Adrenal gland (tissue), 12 donors: ENCODE measurements around the gene RFC1. TPM values are rescaled to one million over a fixed set of nuclear protein-coding genes. Genes with fewer than 3 reads are reported as not detected.
A peak's percentile ranks its signal among the peaks of the same experiment; 100 is the strongest.

Source experiments
- DNase-seq, 7 donors: peaks; one replicate each; pipeline ENCODE4 v3.0.0-alpha.2; 2019 to 2020
- H3K27ac ChIP-seq, 5 donors: fragments of 200-600 bp; sonication (generic) in 4 of 5; 1 replicate in 3 of 5; 2 replicates in 2 of 5; pipeline versions ENCODE4 v1.5.1 to v1.8.0; 2016 to 2020; ENCODE audit warnings: mild to moderate bottlenecking in 1 of 5
- H3K27me3 ChIP-seq: fragments of 200-600 bp; 2 replicates; pipeline ENCODE4 v1.8.0; 2021
- H3K36me3 ChIP-seq, 2 donors: fragments of 200-600 bp; replicated peaks in 1 of 2; 1 replicate in 1 of 2; 2 replicates in 1 of 2; pipeline versions ENCODE4 v1.5.1 to v1.8.0; 2018 to 2022
- H3K4me1 ChIP-seq, 2 donors: fragments of 200-600 bp; replicated peaks in 1 of 2; 1 replicate in 1 of 2; 2 replicates in 1 of 2; pipeline versions ENCODE4 v1.5.1 to v1.8.0; 2018 to 2021
- H3K4me3 ChIP-seq, 4 donors: fragments of 200-600 bp; sonication (generic) in 3 of 4; one replicate each; pipeline ENCODE4 v1.5.1; 2016 to 2018
- H3K9me3 ChIP-seq, 3 donors: fragments of 200-600 bp; sonication (generic) in 1 of 3; replicated peaks in 1 of 3; 1 replicate in 2 of 3; 2 replicates in 1 of 3; pipeline versions ENCODE4 v1.5.1 to v1.8.0; 2016 to 2021
- POLR2A ChIP-seq, 2 donors: fragments of 450-650 bp; IDR thresholded peaks; one replicate each; pipeline ENCODE4 v1.6.1; 2017; ENCODE audit warnings: antibody characterized with exemption in 2 of 2, mild to moderate bottlenecking in 2 of 2, moderate library complexity in 1 of 2
- WGBS, 4 donors: extraction: QIAGEN DNeasy Blood & Tissue Kit in 2 of 4; methylation state at CpG; one replicate each; pipeline versions ENCODE4 v1.1.5 to v1.1.7; 2013 to 2017; 5-methylcytosine and 5-hydroxymethylcytosine counted together
- intact Hi-C, 2 donors: fragments of 100-400 bp; cut with DNase I; formaldehyde crosslinking; loops; one replicate each; pipeline versions ENCODE4 v1.14.1 to v1.15.0; 2022 to 2023
- polyA plus RNA-seq, 3 donors: library from polyadenylated mRNA; stranded (reverse); fragments of 200-250 nt in 2 of 3; fragments of 350-450 nt in 1 of 3; fragmentation: Illumina TruSeq in 1 of 3; extraction: RNeasy Lipid Tissue Mini Kit (QIAGEN cat#74804) in 1 of 3; gene quantifications; one replicate each; pipeline ENCODE4 v1.2.3, GENCODE V29; 2013 to 2014
- total RNA-seq, 9 donors: library from RNA; depleted of rRNA in 4 of 9; stranded (reverse); fragments of >200 nt in 4 of 9; fragments of 120-200 nt in 1 of 9; fragmentation: NEBNext Ultra II Directional in 1 of 9; extraction: Animal tissue kit (Norgen Biotek cat#: 25700) in 1 of 9; gene quantifications; one replicate each; pipeline versions ENCODE4 v1.1.0 to v1.2.4, GENCODE V29; 2013 to 2023
- TF ChIP-seq, protein P1 (sequence below), 6 experiments: fragments of 450-650 bp in 4 of 6; fragments of 200-600 bp in 2 of 6; sonication (generic) in 1 of 6; IDR thresholded peaks; 1 replicate in 5 of 6; 2 replicates in 1 of 6; pipeline versions ENCODE4 v1.5.1 to v1.8.0; 2016 to 2021; ENCODE audit warnings: antibody characterized with exemption in 6 of 6, mild to moderate bottlenecking in 2 of 6, moderate library complexity in 1 of 6
- donor health status: healthy with polysubstance abuse.
- donor health status: Bipolar disorder and iron deficiency.
- donor health status: DM: yes; HTN: yes; CAD: no.
- donor health status: DM: no; HTN: no; CAD: no.
- donor health status: DM: no; HTN: no; CAD: no.
- donor health status: DM: yes; HTN: yes; CAD: no.

The RFC1 gene
- total and polyA plus RNA-seq, 12 donors = 13.0 to 137 (median 52.6) TPM

DNA sequence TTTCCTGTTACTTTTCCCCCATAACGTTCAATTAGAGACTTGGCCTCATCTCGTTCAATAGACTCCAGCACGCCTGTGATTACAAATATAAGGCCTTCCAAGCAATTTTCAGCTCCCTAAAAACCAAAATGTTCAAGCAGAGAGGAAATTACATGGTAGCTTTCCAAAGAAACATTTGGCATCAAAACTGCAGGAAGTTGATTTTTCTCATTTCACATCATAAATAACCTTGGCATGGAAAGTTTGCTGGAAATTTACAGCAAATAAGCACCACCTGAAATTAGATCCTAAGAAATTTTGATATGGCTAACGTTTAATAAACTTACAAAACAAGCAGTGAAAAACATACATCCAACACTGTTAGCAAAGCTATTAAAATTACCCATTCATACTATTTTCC lies 53.3 kb downstream of the RFC1 start:
- Histone ChIP-seq H3K4me1 (peaks cover 12 to 13% of the 10 kb centered on the region in 2 donors), H3K27me3 (no peaks in the 10 kb centered on the region), H3K36me3 (peaks cover 0 to 40% of the 10 kb centered on the region in 2 donors), H3K4me3 (no peak overlapping the region), H3K9me3 (no peaks in the 10 kb centered on the region), H3K27ac (peak overlapping the region; percentile 36 to 88 (median 64))
- TF ChIP-seq POLR2A (IDR thresholded peaks at IDR 0.05) = no peak
- TF ChIP-seq, protein P1, sequence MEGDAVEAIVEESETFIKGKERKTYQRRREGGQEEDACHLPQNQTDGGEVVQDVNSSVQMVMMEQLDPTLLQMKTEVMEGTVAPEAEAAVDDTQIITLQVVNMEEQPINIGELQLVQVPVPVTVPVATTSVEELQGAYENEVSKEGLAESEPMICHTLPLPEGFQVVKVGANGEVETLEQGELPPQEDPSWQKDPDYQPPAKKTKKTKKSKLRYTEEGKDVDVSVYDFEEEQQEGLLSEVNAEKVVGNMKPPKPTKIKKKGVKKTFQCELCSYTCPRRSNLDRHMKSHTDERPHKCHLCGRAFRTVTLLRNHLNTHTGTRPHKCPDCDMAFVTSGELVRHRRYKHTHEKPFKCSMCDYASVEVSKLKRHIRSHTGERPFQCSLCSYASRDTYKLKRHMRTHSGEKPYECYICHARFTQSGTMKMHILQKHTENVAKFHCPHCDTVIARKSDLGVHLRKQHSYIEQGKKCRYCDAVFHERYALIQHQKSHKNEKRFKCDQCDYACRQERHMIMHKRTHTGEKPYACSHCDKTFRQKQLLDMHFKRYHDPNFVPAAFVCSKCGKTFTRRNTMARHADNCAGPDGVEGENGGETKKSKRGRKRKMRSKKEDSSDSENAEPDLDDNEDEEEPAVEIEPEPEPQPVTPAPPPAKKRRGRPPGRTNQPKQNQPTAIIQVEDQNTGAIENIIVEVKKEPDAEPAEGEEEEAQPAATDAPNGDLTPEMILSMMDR (IDR thresholded peaks at IDR 0.05) = no peak
- WGBS, 4 donors = 32 to 37% (median 32%) methylated on average over 4 of the region's 4 CpGs
- DNase-seq = no peak
- intact Hi-C loops = no loop called here

DNA sequence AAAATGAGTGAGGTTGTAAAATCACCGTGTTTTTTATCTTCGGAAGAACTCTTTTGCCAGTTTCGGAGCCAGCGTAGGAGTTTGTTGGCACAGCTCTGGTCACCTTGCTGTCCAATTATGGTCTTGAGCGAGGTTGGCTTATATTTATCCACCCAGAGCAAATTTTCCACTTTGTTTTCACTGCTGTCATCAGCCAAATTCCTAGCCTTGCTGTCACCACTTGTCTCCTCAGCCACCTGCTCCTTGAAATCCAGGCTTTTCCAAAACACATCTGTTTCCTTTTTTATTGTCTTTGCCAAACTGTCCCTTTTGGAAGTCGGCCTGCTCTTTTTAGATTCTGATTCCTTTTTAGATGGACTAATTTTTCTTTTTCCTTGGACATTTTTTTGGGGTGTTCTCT lies 57.6 kb downstream of the RFC1 start:
- no peak for DNase-seq
- Histone ChIP-seq H3K9me3 (no peaks in the 10 kb centered on the region), H3K4me1 (peaks cover 11 to 15% of the 10 kb centered on the region in 2 donors), H3K36me3 (peaks cover 0 to 47% of the 10 kb centered on the region in 2 donors), H3K27me3 (no peaks in the 10 kb centered on the region), H3K27ac (peak overlapping the region in 1 of 5 donors; percentile 3), H3K4me3 (no peak overlapping the region)
- TF ChIP-seq, protein P1 (IDR thresholded peaks at IDR 0.05) = no peak
- no peak for TF ChIP-seq POLR2A (IDR thresholded peaks at IDR 0.05)
- WGBS, 4 donors = 83 to 93% (median 85%) methylated on average over 6 of the region's 6 CpGs
- intact Hi-C loops = no loop called here

DNA sequence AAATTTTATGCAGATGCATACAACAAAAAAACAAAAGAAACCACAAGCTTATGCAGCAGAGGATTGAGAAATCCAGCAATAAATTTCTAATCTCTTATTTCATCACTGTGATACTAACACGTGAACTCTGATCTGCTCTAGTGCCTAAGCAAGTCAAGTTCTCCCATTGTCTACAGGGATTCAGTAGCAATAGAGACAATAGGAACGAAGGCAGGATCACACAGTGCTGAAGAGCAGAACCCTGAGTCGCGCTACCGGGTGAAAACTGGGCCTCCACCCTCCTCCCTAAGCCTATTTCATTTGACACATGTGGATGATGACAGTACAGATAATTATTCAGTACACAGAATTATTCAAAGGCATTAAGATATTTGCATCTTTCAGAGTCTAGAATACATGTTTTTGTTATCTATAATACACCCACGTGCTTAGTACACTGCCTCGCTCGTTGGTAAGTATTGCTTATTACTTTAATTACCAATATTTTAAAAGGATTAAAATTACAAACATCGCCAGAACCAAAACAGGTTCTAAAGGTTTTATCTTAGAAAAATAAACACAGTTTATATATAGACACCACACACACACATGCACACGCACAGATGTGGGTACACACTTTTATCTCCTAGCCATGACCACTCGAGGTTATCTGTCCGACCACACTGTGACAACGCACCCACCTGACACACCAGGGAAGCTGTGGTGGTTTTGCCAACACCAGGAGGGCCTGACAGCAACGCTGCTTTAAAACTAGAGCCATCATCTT lies 60.1 kb downstream of the RFC1 start:
- 76 to 87% (median 83%) methylated on average over 14 of the region's 14 CpGs for WGBS, 4 donors
- Histone ChIP-seq H3K27me3 (no peaks in the 10 kb centered on the region), H3K27ac (no peak overlapping the region), H3K4me3 (no peak overlapping the region), H3K4me1 (peaks cover 0 to 3% of the 10 kb centered on the region in 2 donors), H3K9me3 (no peaks in the 10 kb centered on the region), H3K36me3 (peaks cover 0 to 52% of the 10 kb centered on the region in 2 donors)
- TF ChIP-seq, protein P1 (IDR thresholded peaks at IDR 0.05) = no peak
- no peak for TF ChIP-seq POLR2A (IDR thresholded peaks at IDR 0.05)
- intact Hi-C loops = no loop called here
- no peak for DNase-seq

DNA sequence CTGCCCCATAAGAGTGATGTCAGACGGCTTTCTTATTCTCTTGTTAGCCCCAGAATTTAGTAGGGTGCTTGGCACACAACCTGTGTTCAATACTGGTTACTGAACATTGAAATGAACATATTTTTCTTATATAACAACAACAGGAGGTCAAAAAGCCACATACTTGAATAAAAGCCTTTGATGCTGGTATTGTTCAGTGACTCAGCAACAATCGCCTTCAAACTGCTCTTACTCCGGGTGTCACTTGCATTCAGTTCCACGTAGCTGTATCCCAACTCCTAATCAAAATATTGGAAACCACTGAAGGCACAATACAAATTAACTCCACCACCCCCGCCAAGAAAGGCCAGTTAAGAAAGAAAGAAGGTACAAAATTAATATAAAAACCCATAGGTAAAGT lies 61.5 kb downstream of the RFC1 start:
- peaks cover 0 to 3% of the 10 kb centered on the region in 2 donors for H3K4me1 ChIP-seq
- no peak for DNase-seq
- no peak overlapping the region for H3K27ac ChIP-seq
- no peak overlapping the region for H3K4me3 ChIP-seq
- peaks cover 0 to 56% of the 10 kb centered on the region in 2 donors for H3K36me3 ChIP-seq
- WGBS, 4 donors = 66 to 72% (median 71%) methylated on average over 5 of the region's 5 CpGs
- H3K9me3 ChIP-seq = no peaks in the 10 kb centered on the region
- intact Hi-C loops = no loop called here
- no peak for TF ChIP-seq POLR2A (IDR thresholded peaks at IDR 0.05)
- TF ChIP-seq, protein P1 (IDR thresholded peaks at IDR 0.05) = no peak
- no peaks in the 10 kb centered on the region for H3K27me3 ChIP-seq
